ENCODE data around the gene SEMA3G.

SEMA3G gene

GRCh38 chr3:52479037-52479876 is 34.4 kb upstream of the SEMA3G start:
- DNase-seq (ENCODE audit: low read depth in 2 of 2): no peak

- no peak for DNase-seq (ENCODE audit: low read depth in 2 of 2)
Observed at GRCh38 chr3:52477796-52478095, 32.8 kb upstream of the SEMA3G start.

GRCh38 chr3:52477076-52477795 is 32.3 kb upstream of the SEMA3G start:
- DNase-seq (ENCODE audit: low read depth in 2 of 2): no peak

GRCh38 chr3:52473026-52473425 is 28.1 kb upstream of the SEMA3G start:
- no peak for DNase-seq (ENCODE audit: low read depth in 2 of 2)

- DNase-seq (ENCODE audit: low read depth in 2 of 2): no peak
Observed at GRCh38 chr3:52472239-52473000, 27.5 kb upstream of the SEMA3G start.

- no peak for DNase-seq (ENCODE audit: low read depth in 2 of 2)
Observed at GRCh38 chr3:52471371-52472238, 26.7 kb upstream of the SEMA3G start.

- no peak for DNase-seq (ENCODE audit: low read depth in 2 of 2)
Observed at GRCh38 chr3:52470920-52471319, 26.0 kb upstream of the SEMA3G start.

- DNase-seq (ENCODE audit: low read depth in 2 of 2): no peak
Observed at GRCh38 chr3:52469001-52469400, 24.1 kb upstream of the SEMA3G start.

- no peak for DNase-seq (ENCODE audit: low read depth in 2 of 2)
Observed at GRCh38 chr3:52468336-52468735, 23.4 kb upstream of the SEMA3G start.

- no peak for DNase-seq (ENCODE audit: low read depth in 2 of 2)
Observed at GRCh38 chr3:52463416-52463815, 18.5 kb upstream of the SEMA3G start.

- no peak for DNase-seq (ENCODE audit: low read depth in 2 of 2)
Observed at GRCh38 chr3:52461874-52462273, 17.0 kb upstream of the SEMA3G start.

- no peak for DNase-seq (ENCODE audit: low read depth in 2 of 2)
Observed at GRCh38 chr3:52458770-52459545, 14.1 kb upstream of the SEMA3G start.

GRCh38 chr3:52458031-52458760 is 13.3 kb upstream of the SEMA3G start:
- no peak for DNase-seq (ENCODE audit: low read depth in 2 of 2)

GRCh38 chr3:52456800-52457183 is 11.9 kb upstream of the SEMA3G start:
- DNase-seq (ENCODE audit: low read depth in 2 of 2): no peak

- DNase-seq (ENCODE audit: low read depth in 2 of 2): no peak
Observed at GRCh38 chr3:52456169-52456799, 11.4 kb upstream of the SEMA3G start.

- peak; percentile 88 to 90 for DNase-seq (ENCODE audit: low read depth in 2 of 2)
Observed at GRCh38 chr3:52455283-52456168, 10.6 kb upstream of the SEMA3G start, which contains the start of gene NISCH. Gene NISCH, plus strand, starts transcription at chr3:52455604. Its CDS starts 38 bp downstream, at chr3:52455642.

GRCh38 chr3:52454938-52455282 is 10.0 kb upstream of the SEMA3G start:
- DNase-seq (ENCODE audit: low read depth in 2 of 2): no peak

GRCh38 chr3:52454250-52454937 is 9.5 kb upstream of the SEMA3G start:
- DNase-seq (ENCODE audit: low read depth in 2 of 2): no peak
